ENCODE results near the gene DAP. TPM values are rescaled to one million over a fixed set of nuclear protein-coding genes. Genes with fewer than 3 reads are reported as not detected.

The DAP gene
- total RNA-seq, 2 experiments from 2014 or later, result 42.5 to 45.3 TPM

DNA sequence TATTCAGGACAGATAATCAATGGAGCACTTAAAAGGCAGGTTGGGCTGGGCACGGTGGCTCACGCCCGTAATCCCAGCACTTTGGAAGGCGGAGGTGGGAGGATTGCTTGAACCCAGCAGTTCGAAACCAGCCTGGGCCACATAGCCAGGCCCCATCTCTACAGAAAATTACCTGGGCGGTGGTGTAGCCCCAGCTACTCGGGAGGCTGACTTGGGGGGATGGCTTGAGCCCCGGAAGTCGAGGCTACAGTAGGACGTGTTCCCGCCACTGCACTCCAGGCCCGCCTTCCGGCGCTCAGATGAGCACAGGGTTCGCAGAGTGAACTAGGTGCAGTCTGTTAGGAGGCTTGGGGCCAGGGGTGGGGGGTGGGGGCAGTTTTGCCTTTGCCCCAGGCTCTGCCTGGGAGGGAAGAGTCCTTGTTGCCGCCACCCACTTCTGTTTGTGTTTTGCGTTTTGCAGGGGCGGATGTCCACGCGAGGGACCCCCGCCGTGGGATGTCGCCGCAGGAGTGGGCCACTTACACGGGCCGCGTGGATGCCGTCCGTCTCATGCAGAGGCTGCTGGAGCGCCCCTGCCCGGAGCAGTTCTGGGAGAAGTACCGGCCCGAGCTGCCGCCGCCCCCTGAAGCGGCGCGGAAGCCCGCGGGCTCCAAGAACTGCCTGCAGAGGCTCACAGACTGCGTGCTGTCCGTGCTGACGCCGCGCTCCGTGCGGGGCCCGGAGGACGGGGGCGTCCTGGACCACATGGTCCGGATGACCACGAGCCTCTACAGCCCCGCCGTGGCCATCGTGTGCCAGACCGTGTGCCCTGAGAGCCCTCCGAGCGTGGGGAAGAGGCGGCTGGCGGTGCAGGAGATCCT is 112.0 kb downstream of the DAP start:
- DNase-seq, result no peak
- ATAC-seq, result no peak
- intact Hi-C loops (cut with micrococcal nuclease), result no loop called here
- H3K4me3 Mint-ChIP-seq, result no peak overlapping the region
- CTCF ChIA-PET, result no interaction called here
- peaks cover 20% of the 10 kb centered on the region for H3K4me1 Mint-ChIP-seq (ENCODE audit: low read depth)
- H3K36me3 Mint-ChIP-seq (ENCODE audit: low read depth), result peaks cover 3% of the 10 kb centered on the region
- POLR2A ChIA-PET, result no interaction called here
- TF ChIP-seq, protein P1, sequence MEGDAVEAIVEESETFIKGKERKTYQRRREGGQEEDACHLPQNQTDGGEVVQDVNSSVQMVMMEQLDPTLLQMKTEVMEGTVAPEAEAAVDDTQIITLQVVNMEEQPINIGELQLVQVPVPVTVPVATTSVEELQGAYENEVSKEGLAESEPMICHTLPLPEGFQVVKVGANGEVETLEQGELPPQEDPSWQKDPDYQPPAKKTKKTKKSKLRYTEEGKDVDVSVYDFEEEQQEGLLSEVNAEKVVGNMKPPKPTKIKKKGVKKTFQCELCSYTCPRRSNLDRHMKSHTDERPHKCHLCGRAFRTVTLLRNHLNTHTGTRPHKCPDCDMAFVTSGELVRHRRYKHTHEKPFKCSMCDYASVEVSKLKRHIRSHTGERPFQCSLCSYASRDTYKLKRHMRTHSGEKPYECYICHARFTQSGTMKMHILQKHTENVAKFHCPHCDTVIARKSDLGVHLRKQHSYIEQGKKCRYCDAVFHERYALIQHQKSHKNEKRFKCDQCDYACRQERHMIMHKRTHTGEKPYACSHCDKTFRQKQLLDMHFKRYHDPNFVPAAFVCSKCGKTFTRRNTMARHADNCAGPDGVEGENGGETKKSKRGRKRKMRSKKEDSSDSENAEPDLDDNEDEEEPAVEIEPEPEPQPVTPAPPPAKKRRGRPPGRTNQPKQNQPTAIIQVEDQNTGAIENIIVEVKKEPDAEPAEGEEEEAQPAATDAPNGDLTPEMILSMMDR (IDR thresholded peaks at IDR 0.05), result no peak
- H3K9me3 Mint-ChIP-seq, result no peaks in the 10 kb centered on the region
- no peak overlapping the region for H3K27ac Mint-ChIP-seq
- peaks cover 7% of the 10 kb centered on the region for H3K27me3 Mint-ChIP-seq

DNA sequence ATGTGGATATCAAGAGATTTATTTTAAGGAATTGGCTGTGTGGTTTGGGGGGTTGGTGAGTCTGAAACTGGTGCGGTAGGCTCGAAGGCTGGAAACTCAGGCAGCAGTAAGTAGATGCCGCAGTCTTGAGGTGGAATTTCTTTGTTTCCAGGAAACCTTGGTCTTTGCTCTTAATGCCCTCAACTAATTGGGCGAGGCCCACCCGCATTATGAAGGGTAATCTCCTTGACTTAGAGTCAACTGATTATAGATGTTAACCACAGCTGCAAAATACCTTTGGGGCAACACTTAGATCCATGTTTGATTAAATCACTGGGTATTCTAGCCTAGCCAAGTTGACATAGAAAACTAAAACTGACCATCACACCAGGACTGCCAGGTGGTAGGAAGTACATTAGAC is 113.4 kb downstream of the DAP start:
- Mint-ChIP-seq H3K9me3 (no peaks in the 10 kb centered on the region), H3K4me1 (ENCODE audit: low read depth) (peaks cover 20% of the 10 kb centered on the region), H3K4me3 (no peak overlapping the region), H3K27ac (no peak overlapping the region), H3K27me3 (peaks cover 7% of the 10 kb centered on the region), H3K36me3 (ENCODE audit: low read depth) (peaks cover 3% of the 10 kb centered on the region)
- no peak for ATAC-seq
- intact Hi-C loops (cut with micrococcal nuclease), result no loop called here
- CTCF ChIA-PET, result interaction anchor here (0.8 kb wide), 1 partner anchor 20 kb away, joined by 5 read pairs; no protein-coding TSS in a partner anchor
- DNase-seq, result no peak
- TF ChIP-seq, protein P1 (IDR thresholded peaks at IDR 0.05), result no peak
- POLR2A ChIA-PET, result no interaction called here

DNA sequence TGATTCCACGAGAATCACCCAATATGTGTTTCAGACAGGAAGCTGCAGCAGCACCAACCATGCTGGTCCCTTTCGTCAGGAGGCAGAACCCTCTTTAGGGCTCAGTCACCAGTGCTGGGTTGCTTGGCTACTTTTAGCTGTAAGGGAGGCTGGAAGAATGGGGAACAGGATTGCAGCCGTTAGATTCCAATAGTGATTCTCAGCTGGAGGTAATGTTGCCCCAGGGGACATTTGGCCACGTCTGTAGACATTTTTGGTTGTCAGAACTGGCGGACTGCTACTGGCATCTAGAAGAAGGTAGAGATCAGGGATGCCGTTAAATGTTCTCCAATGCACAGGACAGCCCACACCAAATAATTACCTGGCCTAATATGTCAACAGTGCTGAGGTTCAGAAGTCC is 115.4 kb downstream of the DAP start:
- Mint-ChIP-seq H3K36me3 (ENCODE audit: low read depth) (peaks cover 3% of the 10 kb centered on the region), H3K27me3 (peaks cover 7% of the 10 kb centered on the region), H3K4me1 (ENCODE audit: low read depth) (peaks cover 20% of the 10 kb centered on the region), H3K4me3 (no peak overlapping the region), H3K9me3 (no peaks in the 10 kb centered on the region), H3K27ac (no peak overlapping the region)
- DNase-seq (no peak), ATAC-seq (peak; percentile 34)
- TF ChIP-seq, protein P1 (IDR thresholded peaks at IDR 0.05), result no peak
- CTCF ChIA-PET, result interaction anchor here (0.9 to 1.0 kb wide), 2 partner anchors 18 to 44 kb away, joined by 3 to 4 read pairs; no protein-coding TSS in a partner anchor
- intact Hi-C loops (cut with micrococcal nuclease), result no loop called here
- POLR2A ChIA-PET, result no interaction called here

DNA sequence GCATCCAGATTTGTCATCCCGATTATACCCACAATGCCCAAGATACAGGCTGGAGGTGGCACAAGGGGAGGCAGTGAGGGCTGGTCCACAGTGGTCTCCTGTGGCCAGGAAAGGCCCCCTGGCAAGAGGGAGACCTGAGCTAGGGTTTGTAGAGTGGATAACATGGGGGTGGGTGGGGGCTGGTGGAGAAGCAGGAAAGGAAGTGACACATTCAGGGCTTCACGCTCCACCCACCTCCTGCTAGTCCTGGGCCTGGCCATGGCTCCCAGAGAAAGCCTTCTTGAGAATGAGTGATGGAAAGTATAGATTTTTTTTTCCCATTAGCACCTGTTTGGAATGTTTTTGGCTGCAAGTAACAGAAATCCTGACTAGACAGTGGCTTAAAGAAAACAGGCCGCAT is 115.9 kb downstream of the DAP start:
- intact Hi-C loops (cut with micrococcal nuclease), result no loop called here
- Mint-ChIP-seq H3K27ac (no peak overlapping the region), H3K4me1 (ENCODE audit: low read depth) (peaks cover 20% of the 10 kb centered on the region), H3K27me3 (peaks cover 7% of the 10 kb centered on the region), H3K9me3 (peaks cover 1% of the 10 kb centered on the region), H3K36me3 (ENCODE audit: low read depth) (peaks cover 2% of the 10 kb centered on the region), H3K4me3 (no peak overlapping the region)
- DNase-seq (peak; percentile 57), ATAC-seq (peak; percentile 90)
- TF ChIP-seq, protein P1 (IDR thresholded peaks at IDR 0.05), result no peak
- ChIA-PET POLR2A (interaction anchor here (0.7 kb wide), 1 partner anchor 14 kb away, joined by 3 read pairs; no protein-coding TSS in a partner anchor), CTCF (interaction anchor here (0.9 to 1.0 kb wide), 2 partner anchors 18 to 45 kb away, joined by 3 to 4 read pairs; no protein-coding TSS in a partner anchor)

DNA sequence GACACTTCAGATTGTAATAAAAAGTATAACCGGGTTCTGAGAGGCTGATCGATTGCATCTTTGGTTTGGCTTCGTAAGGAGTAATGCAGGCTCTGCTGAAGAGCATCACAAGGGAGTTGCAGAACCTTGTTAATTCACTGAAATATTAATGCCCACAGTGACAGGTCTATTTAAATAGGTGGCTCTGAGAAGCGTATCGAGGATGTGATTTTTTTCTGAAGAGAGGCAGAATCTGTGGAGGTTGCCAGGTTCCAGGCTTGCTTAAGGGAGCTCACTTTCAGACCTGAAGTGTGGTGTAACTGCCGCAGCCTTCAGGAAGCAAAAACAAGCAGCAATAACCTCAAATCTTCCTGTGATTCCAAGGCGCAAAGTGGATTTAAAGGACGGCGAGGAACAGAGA is 116.8 kb downstream of the DAP start:
- CTCF ChIA-PET, result no interaction called here
- ATAC-seq (no peak), DNase-seq (no peak)
- Mint-ChIP-seq H3K4me1 (ENCODE audit: low read depth) (peaks cover 20% of the 10 kb centered on the region), H3K27me3 (peaks cover 7% of the 10 kb centered on the region), H3K4me3 (no peak overlapping the region), H3K27ac (peak overlapping the region; percentile 74), H3K36me3 (ENCODE audit: low read depth) (peaks cover 5% of the 10 kb centered on the region), H3K9me3 (peaks cover 4% of the 10 kb centered on the region)
- TF ChIP-seq, protein P1 (IDR thresholded peaks at IDR 0.05), result no peak
- intact Hi-C loops (cut with micrococcal nuclease), result no loop called here
- POLR2A ChIA-PET, result no interaction called here
